ENCODE results near the gene ATP6V1D. TPM values are rescaled to one million over a fixed set of nuclear protein-coding genes. Genes with fewer than 3 reads are reported as not detected.

The ATP6V1D gene
- total and polyA plus RNA-seq, 2 experiments from 2014 or later = 61.5 to 105 TPM

- Mint-ChIP-seq H3K4me1 (no peaks in the 10 kb centered on the region), H3K36me3 (ENCODE audit: low read depth) (peaks cover 9% of the 10 kb centered on the region; the same call in 2 of the 3 replicates), H3K27ac (no peak overlapping the region), H3K9me3 (no peaks in the 10 kb centered on the region), H3K27me3 (ENCODE audit: insufficient read depth, low read depth, poor library complexity) (peaks cover 5% of the 10 kb centered on the region), H3K4me3 (no peak overlapping the region)
- H3K4me2 ChIP-seq = no peak overlapping the region
- H2AFZ ChIP-seq = no peak overlapping the region
- ATAC-seq (no peak), DNase-seq (ENCODE audit: low spot score) (no peak)
- H3K4me1 ChIP-seq (ENCODE audit: insufficient read depth) = no peaks in the 10 kb centered on the region
- TF ChIP-seq EZH2 (IDR thresholded peaks at IDR 0.05; ENCODE audit: low read depth, unreplicated experiment) (no peak), EZH2phosphoT487 (IDR thresholded peaks at IDR 0.05; ENCODE audit: unreplicated experiment) (no peak), ZNF331 (CRISPR knock-in tag; IDR thresholded peaks at IDR 0.05; ENCODE audit: low read depth) (no peak), JUNB (IDR thresholded peaks at IDR 0.05; ENCODE audit: unreplicated experiment) (no peak), STAT1 (IDR thresholded peaks at IDR 0.05; ENCODE audit: unreplicated experiment) (no peak), ZNF462 (CRISPR knock-in tag; IDR thresholded peaks at IDR 0.05) (no peak), NANOG (IDR thresholded peaks at IDR 0.05; ENCODE audit: borderline replicate concordance) (no peak), POLR2AphosphoS5 (IDR thresholded peaks at IDR 0.05; ENCODE audit: low read depth) (no peak), CREB1 (CRISPR knock-in tag; IDR thresholded peaks at IDR 0.05; ENCODE audit: low read depth) (no peak), ZNF114 (CRISPR knock-in tag; IDR thresholded peaks at IDR 0.05) (no peak), ETS1 (IDR thresholded peaks at IDR 0.05) (no peak)
- TF ChIP-seq, protein P1, sequence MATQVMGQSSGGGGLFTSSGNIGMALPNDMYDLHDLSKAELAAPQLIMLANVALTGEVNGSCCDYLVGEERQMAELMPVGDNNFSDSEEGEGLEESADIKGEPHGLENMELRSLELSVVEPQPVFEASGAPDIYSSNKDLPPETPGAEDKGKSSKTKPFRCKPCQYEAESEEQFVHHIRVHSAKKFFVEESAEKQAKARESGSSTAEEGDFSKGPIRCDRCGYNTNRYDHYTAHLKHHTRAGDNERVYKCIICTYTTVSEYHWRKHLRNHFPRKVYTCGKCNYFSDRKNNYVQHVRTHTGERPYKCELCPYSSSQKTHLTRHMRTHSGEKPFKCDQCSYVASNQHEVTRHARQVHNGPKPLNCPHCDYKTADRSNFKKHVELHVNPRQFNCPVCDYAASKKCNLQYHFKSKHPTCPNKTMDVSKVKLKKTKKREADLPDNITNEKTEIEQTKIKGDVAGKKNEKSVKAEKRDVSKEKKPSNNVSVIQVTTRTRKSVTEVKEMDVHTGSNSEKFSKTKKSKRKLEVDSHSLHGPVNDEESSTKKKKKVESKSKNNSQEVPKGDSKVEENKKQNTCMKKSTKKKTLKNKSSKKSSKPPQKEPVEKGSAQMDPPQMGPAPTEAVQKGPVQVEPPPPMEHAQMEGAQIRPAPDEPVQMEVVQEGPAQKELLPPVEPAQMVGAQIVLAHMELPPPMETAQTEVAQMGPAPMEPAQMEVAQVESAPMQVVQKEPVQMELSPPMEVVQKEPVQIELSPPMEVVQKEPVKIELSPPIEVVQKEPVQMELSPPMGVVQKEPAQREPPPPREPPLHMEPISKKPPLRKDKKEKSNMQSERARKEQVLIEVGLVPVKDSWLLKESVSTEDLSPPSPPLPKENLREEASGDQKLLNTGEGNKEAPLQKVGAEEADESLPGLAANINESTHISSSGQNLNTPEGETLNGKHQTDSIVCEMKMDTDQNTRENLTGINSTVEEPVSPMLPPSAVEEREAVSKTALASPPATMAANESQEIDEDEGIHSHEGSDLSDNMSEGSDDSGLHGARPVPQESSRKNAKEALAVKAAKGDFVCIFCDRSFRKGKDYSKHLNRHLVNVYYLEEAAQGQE (IDR thresholded peaks at IDR 0.05; ENCODE audit: unreplicated experiment) = no peak
- TF ChIP-seq, protein P2, sequence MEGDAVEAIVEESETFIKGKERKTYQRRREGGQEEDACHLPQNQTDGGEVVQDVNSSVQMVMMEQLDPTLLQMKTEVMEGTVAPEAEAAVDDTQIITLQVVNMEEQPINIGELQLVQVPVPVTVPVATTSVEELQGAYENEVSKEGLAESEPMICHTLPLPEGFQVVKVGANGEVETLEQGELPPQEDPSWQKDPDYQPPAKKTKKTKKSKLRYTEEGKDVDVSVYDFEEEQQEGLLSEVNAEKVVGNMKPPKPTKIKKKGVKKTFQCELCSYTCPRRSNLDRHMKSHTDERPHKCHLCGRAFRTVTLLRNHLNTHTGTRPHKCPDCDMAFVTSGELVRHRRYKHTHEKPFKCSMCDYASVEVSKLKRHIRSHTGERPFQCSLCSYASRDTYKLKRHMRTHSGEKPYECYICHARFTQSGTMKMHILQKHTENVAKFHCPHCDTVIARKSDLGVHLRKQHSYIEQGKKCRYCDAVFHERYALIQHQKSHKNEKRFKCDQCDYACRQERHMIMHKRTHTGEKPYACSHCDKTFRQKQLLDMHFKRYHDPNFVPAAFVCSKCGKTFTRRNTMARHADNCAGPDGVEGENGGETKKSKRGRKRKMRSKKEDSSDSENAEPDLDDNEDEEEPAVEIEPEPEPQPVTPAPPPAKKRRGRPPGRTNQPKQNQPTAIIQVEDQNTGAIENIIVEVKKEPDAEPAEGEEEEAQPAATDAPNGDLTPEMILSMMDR (conservative IDR thresholded peaks at IDR 0.05; ENCODE audit: low read depth in 2 of 2) = no peak
- H3K36me3 ChIP-seq (ENCODE audit: insufficient read depth) = peaks cover 11% of the 10 kb centered on the region; the same call in 1 of the 2 replicates
- no peaks in the 10 kb centered on the region for H3K27me3 ChIP-seq (ENCODE audit: insufficient read depth)
- H3K9me2 ChIP-seq (ENCODE audit: insufficient read depth) = no peaks in the 10 kb centered on the region
- H4K20me1 ChIP-seq (replicated peaks; ENCODE audit: insufficient read depth) = peaks cover 3% of the 10 kb centered on the region; the same call in 1 of the 2 replicates
- no peak overlapping the region for H3K4me3 ChIP-seq
- no peaks in the 10 kb centered on the region for H3F3A ChIP-seq (replicated peaks; ENCODE audit: low read depth)
- no peaks in the 10 kb centered on the region for H3K79me2 ChIP-seq (replicated peaks; ENCODE audit: insufficient read depth)
- no peak overlapping the region for H3K27ac ChIP-seq (ENCODE audit: low read depth)
Measured at GRCh38 chr14:67319142-67319541, 40.5 kb downstream of the ATP6V1D start.

Measured in GM23338 (cell line).